Nasal cavity respiratory epithelium epithelial cell of viscerocranial mucosa (primary cell): ENCODE data around the gene SFTPB. TPM values are rescaled to one million over a fixed set of nuclear protein-coding genes. Genes with fewer than 3 reads are reported as not detected.

Experiments used
- total RNA-seq: library from RNA; depleted of rRNA; stranded (reverse); fragments of >200 nt; gene quantifications from 2 replicates; pipeline ENCODE4 v1.2.3, GENCODE V29; 2014

The SFTPB gene
- not detected in 2 replicates for total RNA-seq

DNA sequence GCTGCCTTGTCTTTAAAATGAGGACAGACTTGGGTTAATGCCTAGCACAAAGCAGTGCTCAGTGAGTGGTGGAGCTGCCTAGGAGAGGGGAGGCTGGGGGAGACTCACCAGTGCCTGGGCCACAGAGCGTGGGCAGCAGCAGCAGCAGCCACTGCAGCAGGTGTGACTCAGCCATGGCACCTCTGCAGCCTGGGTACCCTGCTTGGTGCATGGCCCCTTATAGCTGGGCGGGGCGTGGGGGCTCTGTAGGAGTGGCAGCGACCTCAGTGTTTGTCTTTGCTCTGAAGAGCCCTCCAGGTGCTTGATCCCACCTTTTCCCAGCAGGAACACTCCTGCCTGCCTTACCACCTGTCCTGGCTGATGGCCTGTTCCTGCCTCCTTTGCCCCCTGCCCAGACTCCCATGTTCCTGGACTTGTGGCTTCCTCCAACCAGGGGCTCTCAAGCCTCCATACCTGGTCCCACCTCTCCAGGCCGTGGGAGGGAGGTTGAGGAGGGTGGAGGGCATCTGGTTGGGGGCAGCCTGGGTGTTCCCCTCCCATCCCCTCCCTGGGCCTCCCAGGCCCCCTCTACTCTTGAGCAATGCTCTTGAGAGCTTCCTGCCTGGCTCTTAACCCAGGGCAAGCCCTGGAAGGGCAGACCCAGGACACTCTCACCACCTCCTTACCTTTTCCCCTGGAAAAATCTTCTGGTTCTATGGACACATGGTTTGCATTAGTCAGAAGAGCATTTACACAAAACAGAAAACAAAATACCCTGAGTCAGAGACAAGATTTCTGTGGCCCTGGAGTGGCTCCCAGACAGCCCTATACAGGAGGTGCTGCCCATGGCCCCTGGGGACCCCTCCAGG lies at the start of gene SFTPB:
SFTPB (minus strand) TSS at position 191 of the 848 bp plus-strand sequence; CDS start at position 175, 16 bp downstream.

DNA sequence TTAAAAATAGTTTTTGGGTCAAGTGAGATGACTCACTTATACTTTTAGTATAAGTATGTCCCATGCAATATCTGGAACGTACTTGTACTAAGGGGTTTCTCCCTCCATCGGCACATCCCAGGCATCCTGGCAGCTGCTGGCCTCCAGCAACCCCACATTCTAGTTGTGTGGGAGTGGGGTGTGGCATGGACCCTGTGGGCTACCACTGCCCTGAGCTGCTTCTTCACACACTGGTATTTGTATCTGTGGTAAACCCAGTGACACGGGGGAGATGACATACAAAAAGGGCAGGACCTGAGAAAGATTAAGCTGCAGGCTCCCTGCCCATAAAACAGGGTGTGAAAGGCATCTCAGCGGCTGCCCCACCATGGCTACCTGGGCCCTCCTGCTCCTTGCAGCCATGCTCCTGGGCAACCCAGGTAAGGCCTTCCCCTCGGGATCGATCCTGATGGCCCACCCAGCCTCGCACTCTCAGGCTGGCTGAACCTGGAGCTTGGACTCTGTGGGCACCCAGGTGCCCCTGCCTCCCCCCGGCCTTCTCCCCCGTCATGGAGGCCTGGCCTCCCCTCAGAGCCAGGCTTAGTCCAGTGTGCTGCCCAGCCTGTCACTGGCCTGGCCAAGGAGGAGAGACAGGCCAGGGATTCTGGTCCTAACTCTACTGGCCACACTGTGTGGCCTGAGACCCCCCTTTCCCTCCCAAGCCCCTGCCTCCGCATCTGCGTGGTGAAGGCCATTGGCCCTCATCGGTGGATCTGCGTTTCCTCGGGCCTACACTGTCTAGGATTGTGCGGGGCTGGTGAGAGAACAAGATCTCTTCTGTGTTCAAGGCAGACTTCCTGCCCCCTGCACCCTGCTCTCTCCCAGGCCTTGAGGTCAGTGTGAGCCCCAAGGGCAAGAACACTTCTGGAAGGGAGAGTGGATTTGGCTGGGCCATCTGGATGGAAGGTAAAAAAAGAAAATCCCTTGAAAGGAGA lies 26.3 kb upstream of the SFTPB start, which contains the start of gene GNLY:
GNLY (plus strand) TSS at position 307 of the 974 bp plus-strand sequence; CDS start at position 368, 61 bp downstream.

DNA sequence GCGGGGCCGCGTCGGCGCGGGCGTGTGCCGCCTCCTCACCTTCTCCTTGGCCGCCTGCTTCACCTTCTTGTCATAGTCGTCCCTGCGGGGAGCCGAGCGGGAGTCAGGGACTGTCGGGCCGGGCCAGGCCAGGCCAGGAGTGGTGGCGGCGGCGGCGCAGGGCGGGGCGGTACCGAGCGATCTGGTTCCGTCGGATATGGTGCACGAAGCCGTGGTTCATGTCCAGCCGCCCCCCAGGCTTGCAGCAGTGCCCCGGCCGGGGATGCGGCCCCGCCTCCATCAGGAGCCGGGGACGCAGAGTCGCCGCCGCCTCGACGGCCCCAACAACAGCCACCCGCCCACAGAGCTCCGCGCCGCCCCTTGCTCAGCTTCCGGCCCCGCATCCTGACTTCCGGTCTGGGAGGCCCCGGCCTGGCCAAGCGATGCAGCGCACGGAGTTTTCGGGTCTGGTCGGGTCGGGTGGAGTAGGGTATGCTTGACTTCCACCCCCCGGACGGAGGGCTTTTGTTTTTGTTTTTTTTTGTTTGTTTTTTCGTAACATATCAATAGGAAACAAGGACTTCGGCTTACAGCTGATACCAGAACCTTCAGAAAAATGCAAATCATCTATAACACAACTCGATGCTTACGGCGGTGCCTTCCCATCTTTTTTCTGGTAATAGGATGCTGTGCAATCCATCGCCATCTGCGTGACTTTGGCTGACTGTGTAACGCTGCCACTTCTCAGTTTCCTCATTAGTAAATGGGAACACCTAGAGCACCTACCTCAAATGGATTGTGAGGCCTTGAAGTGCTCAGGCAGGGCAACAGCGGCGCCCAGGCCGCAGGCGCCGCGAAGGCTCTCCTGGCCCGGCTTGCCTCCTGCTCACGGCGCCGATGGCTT lies 56.1 kb downstream of the SFTPB start, which contains the start of gene C2orf68:
C2orf68 (minus strand) TSS at position 362 of the 883 bp plus-strand sequence; CDS start at position 280, 82 bp downstream.

Other genes with a start within 250 kb of the SFTPB start
- under 0.01 and 0.28 TPM in 2 replicates for gene SH2D6, start 249.5 kb downstream of the SFTPB start, total RNA-seq
- 124 and 286 TPM in 2 replicates for gene MAT2A, start 129.0 kb downstream of the SFTPB start, total RNA-seq
- 38.1 and 40.0 TPM in 2 replicates for gene GGCX, start 106.7 kb downstream of the SFTPB start, total RNA-seq
- gene VAMP8, start 90.6 kb downstream of the SFTPB start, total RNA-seq, result 38.3 and 42.2 TPM in 2 replicates
- 2.7 and 3.3 TPM in 2 replicates for gene VAMP5, start 83.8 kb downstream of the SFTPB start, total RNA-seq
- 119 and 222 TPM in 2 replicates for gene RNF181, start 72.5 kb downstream of the SFTPB start, total RNA-seq
- gene TMEM150A, start 65.5 kb downstream of the SFTPB start, total RNA-seq, result 5.8 and 15.1 TPM in 2 replicates
- gene C2orf68, start 56.1 kb downstream of the SFTPB start, total RNA-seq, result 11.9 and 19.1 TPM in 2 replicates
- gene USP39, start 52.0 kb downstream of the SFTPB start, total RNA-seq, result 34.9 and 49.3 TPM in 2 replicates
- gene GNLY, start 26.2 kb upstream of the SFTPB start, total RNA-seq, result under 0.01 TPM in 1 of 2 replicates, not detected in the other
- gene ATOH8, start 85.8 kb upstream of the SFTPB start, total RNA-seq, result 0.07 TPM in 1 of 2 replicates, not detected in the other
- gene ST3GAL5, start 220.8 kb upstream of the SFTPB start, total RNA-seq, result 2.4 and 10.3 TPM in 2 replicates